ENCODE measurements around the gene RBBP4. TPM values are rescaled to one million over a fixed set of nuclear protein-coding genes. Genes with fewer than 3 reads are reported as not detected.
A peak's percentile ranks its signal among the peaks of the same experiment; 100 is the strongest.
"Not testable (repeated sequence)": the region's sequence is repeated elsewhere in the genome, so short reads cannot be mapped to it uniquely, and the experiment has no call there.

The RBBP4 gene
- polyA plus RNA-seq, 4 donors: 231 to 380 (median 338) TPM

- DNase-seq (ENCODE audit: low read depth in 4 of 4, low spot score in 3 of 4): no peak
Measured at GRCh38 chr1:32685498-32685897, 34.5 kb downstream of the RBBP4 start.

- DNase-seq (ENCODE audit: low read depth in 4 of 4, low spot score in 3 of 4): no peak
Measured at GRCh38 chr1:32686387-32686786, 35.4 kb downstream of the RBBP4 start.

DNA sequence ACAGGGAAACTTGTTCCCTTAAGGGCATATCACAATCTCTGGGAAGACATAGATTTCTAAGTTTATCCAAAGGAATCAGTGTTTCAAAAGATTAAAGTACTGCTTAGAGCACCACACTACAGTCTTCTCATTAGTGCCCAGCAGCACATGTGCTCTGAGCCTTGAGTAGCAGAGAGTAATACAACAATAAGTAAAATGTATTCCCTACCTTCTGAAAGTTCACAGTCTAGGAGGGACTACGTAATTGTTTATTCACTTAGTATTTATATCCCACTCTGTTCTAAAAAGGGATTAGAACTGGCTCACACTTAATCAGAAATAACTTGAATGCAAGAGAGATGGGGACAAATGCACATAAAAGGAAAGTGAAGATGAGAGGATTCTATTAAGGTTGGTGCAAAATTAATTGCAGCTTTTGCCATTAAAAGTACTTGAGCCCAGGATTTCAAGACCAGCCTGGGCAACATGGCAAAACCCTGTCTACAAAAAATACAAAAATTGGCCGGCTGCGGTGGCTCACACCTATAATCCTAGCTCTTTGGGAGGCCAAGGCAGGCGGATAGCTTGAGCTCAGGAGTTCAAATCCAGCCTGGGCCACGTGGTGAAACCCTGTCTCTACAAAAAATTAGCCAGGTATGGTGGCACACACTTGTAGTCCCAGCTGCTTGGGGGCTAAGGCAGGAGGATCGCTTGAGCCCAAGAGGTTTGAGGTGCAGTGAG lies 42.6 kb downstream of the RBBP4 start:
- DNase-seq (ENCODE audit: low read depth in 4 of 4, low spot score in 3 of 4): no peak

DNA sequence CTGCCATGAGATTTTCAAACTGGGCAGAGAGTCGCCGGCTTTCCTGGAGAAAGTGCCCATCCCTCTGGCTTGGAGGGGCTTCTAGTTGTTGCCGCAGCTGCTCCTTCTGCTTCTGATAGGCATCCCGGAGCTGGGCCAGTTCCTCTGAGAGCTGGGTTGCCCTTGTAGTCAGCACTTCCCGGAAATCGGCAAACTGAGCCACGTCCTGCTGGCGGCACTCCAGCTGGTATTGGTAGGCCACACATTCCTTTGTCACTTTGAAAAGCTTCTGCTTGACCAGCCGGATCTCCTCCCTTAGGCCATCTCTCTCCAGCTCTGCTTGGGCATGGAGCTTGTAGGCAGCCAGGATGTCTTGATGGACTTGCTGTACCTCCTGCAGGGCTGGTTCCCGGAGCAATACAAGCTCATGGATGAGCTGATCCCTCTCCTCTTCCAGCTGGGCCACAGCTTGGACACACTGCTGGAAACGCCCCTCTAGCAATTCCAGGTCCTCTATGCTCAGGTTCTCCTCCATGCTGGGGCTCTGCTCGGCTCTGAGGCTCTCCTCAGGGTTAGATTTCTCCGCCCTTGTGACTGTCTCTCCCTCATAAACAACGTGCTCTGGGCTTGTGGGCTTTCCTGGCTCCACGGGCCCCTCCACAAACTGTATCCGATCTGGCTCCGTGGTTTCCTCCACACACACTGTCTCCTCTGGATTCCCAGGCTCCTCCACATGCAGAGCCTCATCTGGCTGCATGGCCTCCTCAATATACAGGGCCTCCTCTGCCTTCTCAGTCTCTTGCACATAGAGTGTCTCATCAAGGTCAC lies 44.3 kb downstream of the RBBP4 start:
- DNase-seq (ENCODE audit: low read depth in 4 of 4, low spot score in 3 of 4): no peak

- no peak for DNase-seq (ENCODE audit: low read depth in 4 of 4, low spot score in 3 of 4)
Measured at GRCh38 chr1:32696041-32696440, 45.0 kb downstream of the RBBP4 start.

DNA sequence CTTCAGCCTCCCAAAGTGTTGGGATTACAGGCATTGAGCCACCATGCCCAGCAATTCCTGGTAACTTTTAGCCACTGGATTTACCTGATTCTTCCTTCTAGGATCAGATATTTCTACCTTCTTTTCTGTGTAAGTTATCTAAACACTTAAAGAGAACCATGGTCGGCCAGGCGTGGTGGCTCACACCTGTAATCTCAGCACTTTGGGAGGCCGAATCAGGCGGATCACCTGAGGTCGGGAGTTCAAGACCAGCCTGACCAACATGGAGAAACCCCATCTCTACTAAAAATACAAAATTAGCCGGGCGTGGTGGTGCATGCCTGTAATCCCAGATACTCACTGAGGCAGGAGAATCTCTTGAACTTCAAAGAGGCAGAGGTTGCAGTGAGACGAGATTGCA lies 46.0 kb downstream of the RBBP4 start:
- DNase-seq (ENCODE audit: low read depth in 4 of 4, low spot score in 3 of 4): not testable (repeated sequence)

- no peak for DNase-seq (ENCODE audit: low read depth in 4 of 4, low spot score in 3 of 4)
Measured at GRCh38 chr1:32701421-32701911, 50.5 kb downstream of the RBBP4 start.

DNA sequence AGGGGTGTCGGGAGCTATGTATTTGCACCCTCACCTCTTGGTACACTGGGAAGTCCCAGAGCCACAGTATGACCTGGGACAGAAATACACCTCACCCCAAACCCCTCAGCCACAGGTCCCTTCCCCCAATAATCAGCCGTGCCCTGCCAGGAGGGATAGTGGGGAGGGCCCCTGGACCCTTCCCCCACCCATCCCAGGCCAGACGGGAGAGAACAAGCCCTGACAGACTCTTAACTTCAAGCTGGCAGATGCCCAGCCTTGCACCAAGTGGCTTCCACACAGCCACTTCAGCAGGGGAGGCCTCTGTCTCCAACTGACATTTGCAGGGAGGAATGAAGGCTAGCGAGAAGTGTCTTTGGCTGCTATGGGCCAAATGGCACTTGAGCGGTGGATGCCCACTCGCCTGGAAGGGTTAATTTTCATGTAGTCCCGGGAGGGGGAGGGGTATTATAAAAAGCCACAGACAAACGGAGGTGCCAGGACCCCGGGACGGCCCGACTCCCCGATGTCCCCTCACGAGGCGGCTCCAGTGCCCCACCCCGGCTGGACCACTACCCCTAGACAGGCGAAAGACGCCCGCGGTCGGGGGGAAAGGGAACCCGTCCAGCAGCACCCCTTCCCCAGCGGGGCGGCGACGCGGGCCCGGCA lies 51.1 kb downstream of the RBBP4 start:
- DNase-seq (ENCODE audit: low read depth in 4 of 4, low spot score in 3 of 4): no peak

- DNase-seq (ENCODE audit: low read depth in 4 of 4, low spot score in 3 of 4): no peak
Measured at GRCh38 chr1:32702599-32703478, 51.8 kb downstream of the RBBP4 start, which contains the start of gene SYNC. TSS of gene SYNC (minus strand) at chr1:32702770. CDS start at chr1:32702660, 110 bp downstream.

- no peak for DNase-seq (ENCODE audit: low read depth in 4 of 4, low spot score in 3 of 4)
Measured at GRCh38 chr1:32703479-32704291, 52.7 kb downstream of the RBBP4 start.

- no peak for DNase-seq (ENCODE audit: low read depth in 4 of 4, low spot score in 3 of 4)
Measured at GRCh38 chr1:32705516-32705915, 54.5 kb downstream of the RBBP4 start.

DNA sequence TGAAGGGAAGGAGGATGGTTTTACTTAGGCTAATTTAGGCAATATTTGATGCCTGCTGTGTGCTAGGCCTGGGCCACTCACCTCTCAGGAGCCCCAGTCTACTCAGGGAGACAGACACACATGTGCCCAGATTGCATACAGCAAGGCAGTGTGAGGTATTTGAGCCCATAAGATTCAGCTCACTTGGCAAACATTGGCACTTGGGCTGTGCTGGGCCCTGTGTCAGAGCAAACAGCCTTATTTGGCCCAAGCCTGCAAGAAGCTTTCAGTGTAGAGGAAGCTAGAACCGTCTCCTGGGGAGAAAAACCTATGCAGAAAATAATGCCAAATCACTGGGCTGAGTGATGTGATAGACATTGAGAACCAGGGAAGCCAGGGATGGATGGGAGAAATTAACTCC lies 55.5 kb downstream of the RBBP4 start:
- DNase-seq (ENCODE audit: low read depth in 4 of 4, low spot score in 3 of 4): no peak

DNA sequence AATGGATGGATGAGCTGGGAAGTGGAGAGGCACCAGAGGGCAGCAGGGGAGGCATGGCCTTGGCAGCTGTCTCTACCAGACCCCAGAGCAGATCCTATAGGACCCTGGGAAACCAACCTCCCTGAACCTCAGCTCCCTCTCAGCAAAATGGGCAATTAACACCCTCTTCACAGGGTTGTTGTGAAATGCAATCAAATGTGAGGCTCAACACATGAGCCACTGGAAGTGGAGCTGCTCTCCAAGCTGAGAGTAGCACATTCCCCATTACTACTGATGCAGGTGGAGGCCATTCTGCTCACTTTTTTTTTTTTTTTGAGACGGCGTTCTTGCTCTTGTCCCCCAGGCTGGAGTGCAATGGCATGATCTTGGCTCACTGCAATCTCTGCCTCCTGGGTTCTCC lies 58.1 kb downstream of the RBBP4 start:
- no peak for DNase-seq (ENCODE audit: low read depth in 4 of 4, low spot score in 3 of 4)

DNA sequence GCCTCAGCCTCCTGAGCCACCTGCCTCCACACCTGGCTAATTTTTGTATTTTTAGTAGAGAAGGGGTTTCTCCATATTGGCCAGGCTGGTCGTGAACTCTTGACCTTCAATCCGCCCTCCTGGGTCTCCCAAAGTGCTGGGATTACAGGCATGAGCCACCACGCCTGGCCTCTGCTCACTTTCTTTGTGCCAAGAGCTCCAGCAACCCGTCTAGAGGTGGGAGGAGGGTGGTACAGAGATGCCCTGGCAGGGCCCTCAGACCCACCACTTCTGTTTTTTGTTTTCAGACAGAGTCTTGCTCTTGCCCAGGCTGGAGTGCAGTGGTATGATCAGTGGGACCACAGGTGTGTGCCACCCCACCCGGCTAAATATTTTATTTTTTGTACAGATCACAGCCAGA lies 58.5 kb downstream of the RBBP4 start:
- DNase-seq (ENCODE audit: low read depth in 4 of 4, low spot score in 3 of 4): no peak

- DNase-seq (ENCODE audit: low read depth in 4 of 4, low spot score in 3 of 4): not testable (repeated sequence)
Measured at GRCh38 chr1:32711221-32711620, 60.2 kb downstream of the RBBP4 start.

DNA sequence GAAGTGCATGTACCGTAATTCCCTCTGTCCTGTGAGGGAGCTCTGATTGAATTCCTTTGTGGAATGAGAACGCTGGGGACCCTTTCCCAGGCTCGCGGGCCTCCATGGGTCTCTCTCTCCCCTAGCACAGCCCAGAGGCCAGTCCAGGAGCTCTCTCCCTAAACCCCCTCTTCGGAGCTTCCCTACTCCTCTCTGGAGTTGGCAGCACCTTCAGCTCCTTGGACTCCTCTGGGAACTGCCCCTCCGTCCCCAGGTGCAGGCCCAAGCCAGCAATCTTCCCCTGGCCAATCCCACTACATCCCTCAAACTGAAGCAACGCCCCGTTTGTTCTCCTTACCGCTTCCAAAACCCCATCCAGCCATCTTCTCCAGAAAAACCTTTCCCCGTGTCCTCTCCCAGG lies 62.1 kb downstream of the RBBP4 start:
- no peak for DNase-seq (ENCODE audit: low read depth in 4 of 4, low spot score in 3 of 4)

DNA sequence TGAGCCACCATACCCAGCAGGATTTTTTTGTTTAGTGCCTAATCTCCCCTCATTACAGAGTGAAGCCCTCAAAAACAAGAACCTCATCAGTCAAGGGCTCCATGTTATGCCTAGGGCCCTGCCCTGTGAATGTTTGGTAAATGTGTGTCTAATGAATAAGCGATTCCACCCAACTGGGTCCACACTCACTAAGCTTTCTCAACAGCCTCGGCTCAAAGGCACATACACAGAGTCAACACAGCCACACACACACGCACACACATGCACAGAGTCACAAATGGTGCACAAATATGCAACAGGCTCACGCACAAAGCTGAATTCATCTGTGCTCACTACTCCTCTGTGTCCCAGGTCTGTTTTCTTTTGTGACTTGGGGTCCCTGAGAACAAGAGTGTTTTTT lies 63.3 kb downstream of the RBBP4 start:
- no peak for DNase-seq (ENCODE audit: low read depth in 4 of 4, low spot score in 3 of 4)

- no peak for DNase-seq (ENCODE audit: low read depth in 4 of 4, low spot score in 3 of 4)
Measured at GRCh38 chr1:32715901-32716311, 64.9 kb downstream of the RBBP4 start.

DNA sequence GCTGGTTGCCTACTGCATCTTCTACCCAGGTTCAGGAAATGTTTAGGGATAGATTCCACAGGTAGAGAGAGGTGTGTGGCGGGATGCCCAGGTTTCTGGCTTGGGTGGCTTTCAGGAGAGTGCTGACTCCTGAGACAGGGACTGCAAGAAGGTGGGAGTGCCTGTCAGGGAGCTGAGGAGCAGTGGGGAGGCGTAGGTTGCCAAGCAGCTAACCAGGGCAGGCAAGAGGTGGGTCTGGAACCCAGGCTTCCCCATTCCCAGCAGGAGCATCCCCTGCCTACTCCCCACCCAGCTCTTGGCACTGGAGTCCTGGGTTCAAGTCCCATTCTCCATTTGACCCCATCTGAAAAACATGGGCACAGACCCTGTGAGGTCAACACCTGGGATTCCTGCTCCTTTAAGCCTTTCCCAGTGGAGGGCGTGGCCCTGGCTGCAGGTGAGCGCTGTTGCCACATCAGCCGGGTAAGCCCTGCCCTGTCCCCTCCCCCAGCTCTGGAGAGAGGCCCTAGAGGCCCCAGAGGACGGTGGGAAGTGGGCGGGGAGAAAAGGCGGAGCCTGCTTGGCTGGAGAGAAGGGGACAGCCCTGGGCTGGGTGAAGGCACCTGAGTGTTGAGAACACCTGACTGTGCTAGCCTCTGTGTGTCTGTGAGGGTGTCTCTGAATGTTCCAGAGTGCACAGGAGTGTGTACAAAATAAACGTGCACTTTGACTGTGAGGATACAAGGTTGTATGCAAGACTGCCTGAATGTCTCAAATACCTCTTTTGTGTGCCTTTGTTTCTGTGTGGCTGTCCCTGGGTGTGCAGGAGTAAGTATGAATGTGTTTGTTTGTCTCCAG lies 65.5 kb downstream of the RBBP4 start:
- peak; percentile 68 to 85 (median 78) for DNase-seq (ENCODE audit: low read depth in 4 of 4, low spot score in 3 of 4)
